ENCODE measurements around the gene BOLA1. TPM values are rescaled to one million over a fixed set of nuclear protein-coding genes. Genes with fewer than 3 reads are reported as not detected.
A peak's percentile ranks its signal among the peaks of the same experiment; 100 is the strongest.
"Not testable (repeated sequence)": the region's sequence is repeated elsewhere in the genome, so short reads cannot be mapped to it uniquely, and the experiment has no call there.

Gene BOLA1, protein sequence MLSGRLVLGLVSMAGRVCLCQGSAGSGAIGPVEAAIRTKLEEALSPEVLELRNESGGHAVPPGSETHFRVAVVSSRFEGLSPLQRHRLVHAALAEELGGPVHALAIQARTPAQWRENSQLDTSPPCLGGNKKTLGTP
- total RNA-seq (10 to 100 TPM; 27.3 to 28.4 TPM), polyA plus RNA-seq (31.6 TPM)

DNA sequence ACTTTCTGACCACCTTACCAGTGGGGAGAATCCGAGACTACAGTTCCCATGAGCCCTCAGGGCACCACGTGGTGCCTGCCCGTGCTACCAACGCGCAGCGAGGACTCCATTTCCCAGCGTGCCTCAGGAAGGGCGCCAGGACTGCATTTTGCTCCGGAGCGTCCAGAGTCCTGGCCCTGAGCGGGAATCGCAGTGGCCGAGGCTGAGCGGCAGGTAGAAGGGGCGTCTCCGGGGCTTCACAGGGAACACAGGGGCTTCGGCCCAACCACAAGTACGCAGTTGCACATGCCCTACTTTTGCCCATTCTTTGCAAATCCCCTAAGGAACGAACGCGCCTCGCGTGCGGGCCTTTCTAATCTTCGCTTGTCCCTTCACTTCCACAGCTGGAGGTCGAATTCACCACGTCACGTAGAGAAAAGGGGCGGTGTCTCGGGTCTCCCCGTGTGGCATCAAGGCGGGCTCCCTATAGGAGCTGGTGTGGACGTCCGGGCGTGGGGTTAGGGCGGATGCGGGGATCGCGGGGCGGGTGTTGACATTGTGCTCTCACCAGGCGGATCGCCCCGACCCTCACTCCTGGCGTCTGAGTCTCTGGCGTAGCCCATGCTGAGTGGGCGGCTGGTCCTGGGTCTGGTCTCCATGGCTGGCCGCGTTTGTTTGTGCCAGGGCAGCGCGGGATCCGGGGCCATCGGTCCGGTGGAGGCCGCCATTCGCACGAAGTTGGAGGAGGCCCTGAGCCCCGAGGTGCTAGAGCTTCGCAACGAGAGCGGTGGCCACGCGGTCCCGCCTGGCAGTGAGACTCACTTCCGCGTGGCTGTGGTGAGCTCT lies at the start of gene BOLA1:
TSS of gene BOLA1 (plus strand) at position 109 of the 825 bp plus-strand sequence. CDS start at position 601, 492 bp downstream.
- H3K36me3 ChIP-seq (ENCODE audit: insufficient read depth, low read length) = no peaks in the 10 kb centered on the region
- H3K27ac ChIP-seq (ENCODE audit: low read depth, low read length) = peak within 1 kb of the TSS; percentile 73
- Mint-ChIP-seq H3K4me1 (peaks cover 18 to 20% (median 20%) of the 10 kb centered on the region in 3 donors), H3K36me3 (peaks cover 0 to 4% (median 2%) of the 10 kb centered on the region in 3 donors), H3K4me3 (peak within 1 kb of the TSS; percentile 89 to 97 (median 93)), H3K27me3 (peaks cover 0 to 2% of the 10 kb centered on the region in 2 donors), H3K9me3 (no peaks in the 10 kb centered on the region), H3K27ac (peak within 1 kb of the TSS; percentile 78 to 97 (median 94))
- ChIA-PET CTCF (interaction anchor here (1.4 kb wide), 2 partner anchors 12 to 287 kb away, joined by 4 to 7 read pairs; a partner anchor contains a TSS), POLR2A (interaction anchor here (0.5 to 1.6 kb wide), 5 partner anchors 12 to 462 kb away, joined by 3 to 31 read pairs (median 3); a partner anchor contains a TSS)
- no peaks in the 10 kb centered on the region for H3K27me3 ChIP-seq (ENCODE audit: insufficient read depth, low read length, poor library complexity, severe bottlenecking)
- H3K9me3 ChIP-seq (ENCODE audit: low read length) = no peaks in the 10 kb centered on the region
- peak; percentile 71 to 87 (median 74) for DNase-seq
- H3K4me1 ChIP-seq (ENCODE audit: insufficient read depth, low read length) = peaks cover 7% of the 10 kb centered on the region
- H3K4me3 ChIP-seq (ENCODE audit: low read length) = peak within 1 kb of the TSS; percentile 91

DNA sequence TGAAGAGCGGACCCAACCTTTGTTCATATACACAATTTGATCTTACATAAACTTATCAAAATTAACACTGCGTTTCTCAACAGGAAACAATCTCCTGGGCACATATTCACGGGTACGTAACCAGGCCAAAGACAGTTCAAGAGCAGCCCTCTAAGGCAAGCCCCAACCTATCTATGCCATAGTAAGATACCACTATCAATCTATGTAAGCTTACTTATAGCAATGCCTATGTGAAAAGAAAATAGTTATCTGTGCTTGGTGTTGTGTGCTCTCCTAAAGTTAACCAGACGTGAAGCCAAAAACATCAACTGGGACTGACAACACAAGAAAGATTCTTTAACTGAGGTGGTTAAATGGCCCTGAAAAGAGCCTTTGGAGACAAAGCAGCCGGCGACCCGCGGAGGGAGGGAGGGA lies 49.4 kb upstream of the BOLA1 start:
- H3K4me1 ChIP-seq (ENCODE audit: insufficient read depth, low read length) = peaks cover 43% of the 10 kb centered on the region
- H3K4me1 Mint-ChIP-seq = peaks cover 47 to 52% (median 50%) of the 10 kb centered on the region in 3 donors
- no peaks in the 10 kb centered on the region for H3K9me3 Mint-ChIP-seq
- no peaks in the 10 kb centered on the region for H3K27me3 Mint-ChIP-seq
- H3K27ac ChIP-seq (ENCODE audit: low read depth, low read length) = peak overlapping the region; percentile 83
- DNase-seq = peak in 2 of 5 donors; percentile 29 to 36
- H3K36me3 ChIP-seq (ENCODE audit: insufficient read depth, low read length) = no peaks in the 10 kb centered on the region
- ChIA-PET POLR2A (interaction anchor here (8.0 kb wide), 1 partner anchor 35 kb away, joined by 177 read pairs; a partner anchor contains a TSS), CTCF (interaction anchor here (1.1 to 2.1 kb wide), 2 partner anchors 36 to 38 kb away, joined by 4 to 7 read pairs; a partner anchor contains a TSS)
- H3K4me3 Mint-ChIP-seq = peak overlapping the region; percentile 82 to 95 (median 90)
- peak overlapping the region; percentile 90 for H3K4me3 ChIP-seq (ENCODE audit: low read length)
- H3K27me3 ChIP-seq (ENCODE audit: insufficient read depth, low read length, poor library complexity, severe bottlenecking) = no peaks in the 10 kb centered on the region
- peaks cover 0 to 29% (median 3%) of the 10 kb centered on the region in 3 donors for H3K36me3 Mint-ChIP-seq
- H3K27ac Mint-ChIP-seq = peak overlapping the region; percentile 77 to 96 (median 90)
- H3K9me3 ChIP-seq (ENCODE audit: low read length) = no peaks in the 10 kb centered on the region

DNA sequence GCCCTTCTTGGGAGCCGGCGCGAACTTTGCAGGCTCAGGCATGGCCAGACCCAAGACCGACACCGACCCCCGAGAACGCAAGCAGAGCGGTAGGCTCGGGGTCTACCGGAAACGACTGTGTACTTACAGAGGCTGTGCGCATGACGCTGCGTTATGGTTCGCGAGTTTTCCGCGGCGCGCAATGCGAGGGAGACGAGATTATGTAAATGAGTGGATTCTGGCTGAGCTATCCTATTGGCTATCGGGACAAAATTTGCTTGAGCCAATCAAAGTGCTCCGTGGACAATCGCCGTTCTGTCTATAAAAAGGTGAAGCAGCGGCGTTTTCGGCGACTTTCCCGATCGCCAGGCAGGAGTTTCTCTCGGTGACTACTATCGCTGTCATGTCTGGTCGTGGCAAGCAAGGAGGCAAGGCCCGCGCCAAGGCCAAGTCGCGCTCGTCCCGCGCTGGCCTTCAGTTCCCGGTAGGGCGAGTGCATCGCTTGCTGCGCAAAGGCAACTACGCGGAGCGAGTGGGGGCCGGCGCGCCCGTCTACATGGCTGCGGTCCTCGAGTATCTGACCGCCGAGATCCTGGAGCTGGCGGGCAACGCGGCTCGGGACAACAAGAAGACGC lies 48.5 kb upstream of the BOLA1 start:
- H3K4me3 Mint-ChIP-seq; H3K4me3 ChIP-seq (ENCODE audit: low read length); H3K36me3 ChIP-seq (ENCODE audit: insufficient read depth, low read length); H3K27me3 Mint-ChIP-seq; H3K9me3 ChIP-seq (ENCODE audit: low read length); H3K27me3 ChIP-seq (ENCODE audit: insufficient read depth, low read length, poor library complexity, severe bottlenecking); H3K27ac ChIP-seq (ENCODE audit: low read depth, low read length); DNase-seq; H3K27ac Mint-ChIP-seq; H3K9me3 Mint-ChIP-seq; CTCF ChIA-PET: not testable (repeated sequence)
- H3K4me1 ChIP-seq (ENCODE audit: insufficient read depth, low read length) = peaks cover 34% of the 10 kb centered on the region
- peaks cover 38 to 43% (median 41%) of the 10 kb centered on the region in 3 donors for H3K4me1 Mint-ChIP-seq
- H3K36me3 Mint-ChIP-seq = peaks cover 0 to 20% (median 3%) of the 10 kb centered on the region in 3 donors
- POLR2A ChIA-PET = interaction anchor here (8.0 kb wide), 1 partner anchor 34 kb away, joined by 177 read pairs; a partner anchor contains a TSS

DNA sequence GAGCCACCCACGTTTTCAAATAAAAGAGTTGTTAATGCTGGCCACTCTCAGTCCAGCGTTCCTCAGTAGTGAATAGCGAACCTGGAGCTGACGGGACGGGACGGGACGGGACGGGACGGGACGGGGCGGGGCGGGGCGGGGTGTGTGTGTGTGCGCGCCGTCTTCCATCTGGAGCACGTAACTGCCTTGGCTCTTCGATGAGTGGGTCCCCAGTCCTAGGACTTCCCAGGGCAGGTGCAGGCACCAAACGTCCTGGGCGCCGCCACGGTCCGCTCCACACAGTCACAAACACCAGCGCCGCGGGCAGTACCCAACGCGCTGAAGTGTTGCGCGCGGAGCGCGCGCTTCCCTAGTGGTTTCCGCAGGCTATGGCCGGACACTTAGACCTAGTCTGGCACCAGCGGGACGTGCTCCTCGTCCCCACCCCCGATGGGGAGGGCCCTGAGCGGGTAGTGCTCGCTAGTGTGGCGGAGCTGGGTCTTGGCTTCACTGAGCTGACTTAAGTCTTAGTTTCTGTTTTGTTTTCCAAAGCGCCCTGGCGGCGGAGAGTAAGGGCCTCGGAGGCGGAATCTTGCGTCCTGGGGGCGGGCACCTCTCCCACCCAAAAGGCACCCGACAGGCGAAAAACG lies 47.7 kb upstream of the BOLA1 start:
- H3K9me3 Mint-ChIP-seq; H3K27me3 Mint-ChIP-seq; H3K27me3 ChIP-seq (ENCODE audit: insufficient read depth, low read length, poor library complexity, severe bottlenecking); H3K27ac ChIP-seq (ENCODE audit: low read depth, low read length); H3K27ac Mint-ChIP-seq; H3K36me3 ChIP-seq (ENCODE audit: insufficient read depth, low read length); DNase-seq; H3K4me3 Mint-ChIP-seq; CTCF ChIA-PET; H3K4me3 ChIP-seq (ENCODE audit: low read length); POLR2A ChIA-PET; H3K9me3 ChIP-seq (ENCODE audit: low read length): not testable (repeated sequence)
- peaks cover 0 to 14% (median 3%) of the 10 kb centered on the region in 3 donors for H3K36me3 Mint-ChIP-seq
- peaks cover 31 to 34% (median 32%) of the 10 kb centered on the region in 3 donors for H3K4me1 Mint-ChIP-seq
- peaks cover 29% of the 10 kb centered on the region for H3K4me1 ChIP-seq (ENCODE audit: insufficient read depth, low read length)

DNA sequence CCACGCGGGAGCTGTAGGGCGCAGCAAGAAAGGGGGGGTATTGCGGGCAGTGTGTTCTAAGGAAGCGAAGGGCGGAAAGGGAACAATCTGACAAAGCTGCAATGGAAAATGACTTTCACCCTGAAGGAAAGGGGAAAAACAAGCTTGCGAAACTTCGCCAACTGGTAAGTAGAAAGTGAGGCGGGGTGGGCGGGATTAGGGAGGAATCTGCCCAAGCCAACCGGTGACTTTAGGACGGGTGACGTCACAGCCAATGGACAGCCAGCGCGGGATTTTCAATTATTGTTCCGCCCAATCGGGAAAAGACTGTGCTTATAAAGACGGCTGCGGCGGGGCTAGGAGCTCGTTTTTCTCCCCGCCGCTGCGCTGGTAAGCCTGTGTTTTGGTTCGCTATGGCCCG lies 47.1 kb upstream of the BOLA1 start:
- CTCF ChIA-PET; H3K27ac ChIP-seq (ENCODE audit: low read depth, low read length): not testable (repeated sequence)
- H3K4me1 Mint-ChIP-seq = peaks cover 25 to 29% (median 27%) of the 10 kb centered on the region in 3 donors

DNA sequence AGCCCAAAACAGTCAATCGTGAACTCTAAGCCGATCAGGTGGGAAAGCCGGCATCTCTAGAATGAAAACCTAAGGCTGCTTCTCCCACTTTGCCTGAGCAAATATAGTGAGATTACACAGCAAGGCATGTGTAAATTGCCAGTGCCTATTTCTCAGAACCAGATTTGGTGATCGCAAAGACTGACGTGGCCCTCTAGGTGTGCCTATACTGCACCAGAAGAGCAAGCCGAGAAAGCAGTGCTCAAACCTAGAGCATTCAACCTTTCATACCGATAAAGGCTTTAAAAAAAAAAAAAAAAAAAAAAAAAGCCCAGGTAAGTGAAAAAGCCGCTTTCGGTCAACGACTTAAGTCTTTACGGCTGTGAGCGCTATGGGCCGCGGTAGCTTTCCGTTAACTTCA lies 39.1 kb upstream of the BOLA1 start:
- H3K27ac ChIP-seq (ENCODE audit: low read depth, low read length); H3K27me3 ChIP-seq (ENCODE audit: insufficient read depth, low read length, poor library complexity, severe bottlenecking); H3K4me1 ChIP-seq (ENCODE audit: insufficient read depth, low read length); H3K27me3 Mint-ChIP-seq; H3K9me3 ChIP-seq (ENCODE audit: low read length); DNase-seq; H3K27ac Mint-ChIP-seq; H3K4me3 ChIP-seq (ENCODE audit: low read length); H3K4me1 Mint-ChIP-seq; H3K4me3 Mint-ChIP-seq; H3K36me3 Mint-ChIP-seq; CTCF ChIA-PET; H3K9me3 Mint-ChIP-seq; H3K36me3 ChIP-seq (ENCODE audit: insufficient read depth, low read length); POLR2A ChIA-PET: not testable (repeated sequence)

More for the DNA sequence above, 47.1 kb upstream of the BOLA1 start:
- H3K4me3 Mint-ChIP-seq; H3K27me3 ChIP-seq (ENCODE audit: insufficient read depth, low read length, poor library complexity, severe bottlenecking); H3K9me3 Mint-ChIP-seq; H3K4me3 ChIP-seq (ENCODE audit: low read length); H3K27me3 Mint-ChIP-seq; POLR2A ChIA-PET; DNase-seq; H3K36me3 ChIP-seq (ENCODE audit: insufficient read depth, low read length); H3K36me3 Mint-ChIP-seq; H3K27ac Mint-ChIP-seq; H3K9me3 ChIP-seq (ENCODE audit: low read length): not testable (repeated sequence)
- H3K4me1 ChIP-seq (ENCODE audit: insufficient read depth, low read length) = peaks cover 23% of the 10 kb centered on the region

DNA sequence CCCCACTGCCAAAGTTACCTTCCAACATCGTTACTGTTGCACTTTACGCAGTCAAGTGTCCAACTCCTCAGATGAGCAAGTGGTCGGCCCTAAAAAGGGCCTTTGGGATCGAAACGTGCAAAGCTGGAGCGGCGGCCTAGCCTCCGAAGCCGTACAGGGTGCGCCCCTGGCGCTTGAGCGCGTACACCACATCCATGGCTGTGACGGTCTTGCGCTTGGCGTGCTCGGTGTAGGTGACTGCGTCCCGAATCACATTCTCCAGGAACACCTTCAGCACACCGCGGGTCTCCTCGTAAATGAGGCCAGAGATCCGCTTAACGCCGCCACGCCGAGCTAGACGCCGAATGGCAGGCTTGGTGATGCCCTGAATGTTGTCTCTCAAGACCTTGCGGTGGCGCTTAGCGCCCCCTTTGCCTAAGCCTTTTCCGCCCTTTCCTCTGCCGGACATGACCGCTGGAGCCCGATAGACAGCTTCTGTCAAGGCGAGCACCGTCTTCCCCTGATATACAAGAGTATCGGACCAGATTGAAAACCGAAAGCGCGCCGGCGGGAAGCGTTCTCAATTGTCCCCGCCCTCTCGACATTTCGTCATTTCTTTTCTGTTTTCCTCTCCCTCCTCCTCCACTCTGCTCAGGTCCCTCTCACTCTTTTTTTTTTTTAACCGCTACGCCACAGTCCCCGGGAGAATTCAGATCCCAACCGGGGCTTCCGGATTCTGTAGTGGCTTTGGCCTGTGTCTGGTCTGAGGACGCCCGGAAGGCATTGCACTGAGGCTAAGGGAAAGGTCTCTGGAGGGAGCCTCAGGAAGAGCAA lies 38.5 kb upstream of the BOLA1 start:
- H3K9me3 Mint-ChIP-seq; H3K4me1 Mint-ChIP-seq; H3K27me3 Mint-ChIP-seq; POLR2A ChIA-PET; DNase-seq; H3K4me3 ChIP-seq (ENCODE audit: low read length); H3K27ac Mint-ChIP-seq; H3K27me3 ChIP-seq (ENCODE audit: insufficient read depth, low read length, poor library complexity, severe bottlenecking); H3K27ac ChIP-seq (ENCODE audit: low read depth, low read length); H3K4me3 Mint-ChIP-seq; H3K9me3 ChIP-seq (ENCODE audit: low read length); H3K4me1 ChIP-seq (ENCODE audit: insufficient read depth, low read length); H3K36me3 ChIP-seq (ENCODE audit: insufficient read depth, low read length); CTCF ChIA-PET; H3K36me3 Mint-ChIP-seq: not testable (repeated sequence)
